ENCODE data around the gene LARP1B.
"Not testable (repeated sequence)": the region's sequence is repeated elsewhere in the genome, so short reads cannot be mapped to it uniquely, and the experiment has no call there.

Gene LARP1B

DNA sequence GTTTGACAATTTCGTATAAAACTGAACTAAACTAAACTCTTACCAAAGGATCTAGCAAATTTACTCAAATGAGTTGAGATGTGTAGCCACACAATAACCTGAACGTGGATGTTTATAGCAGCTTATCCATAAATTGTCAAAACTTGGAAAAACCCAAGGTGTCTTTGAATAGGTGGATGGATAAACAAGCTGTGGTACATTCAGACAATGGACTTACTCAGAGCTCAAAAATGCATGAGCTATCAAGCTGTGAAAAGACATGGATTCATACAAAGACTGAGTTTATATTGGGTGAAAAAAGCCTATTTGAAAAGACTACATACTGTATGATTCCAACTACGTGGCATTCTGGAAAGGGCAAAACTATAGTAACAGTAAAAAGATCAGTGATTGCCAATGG, 69.5 kb downstream of the LARP1B start:
- DNase-seq (ENCODE audit: low read depth) = no peak
- no peak overlapping the region for H3K4me3 ChIP-seq (ENCODE audit: low read depth, low read length)

DNA sequence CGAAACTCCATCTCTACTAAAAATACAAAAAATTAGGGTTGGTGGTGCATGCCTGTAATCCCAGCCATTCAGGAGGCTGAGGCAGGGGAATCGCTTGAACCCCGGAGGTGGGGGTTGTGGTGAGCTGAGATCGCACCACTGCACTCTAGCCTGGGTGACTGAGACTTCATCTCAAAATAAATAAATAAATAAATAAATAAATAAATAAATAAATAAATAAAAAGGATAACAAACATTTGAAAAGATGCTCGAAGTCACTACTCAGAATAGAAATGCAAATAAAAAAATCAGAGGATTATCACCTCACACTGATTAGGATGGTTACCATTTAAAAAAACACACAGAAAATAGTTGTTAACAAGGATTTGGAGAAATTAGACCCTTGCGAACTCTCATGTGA, 73.8 kb downstream of the LARP1B start:
- H3K4me3 ChIP-seq (ENCODE audit: low read depth, low read length) = no peak overlapping the region
- DNase-seq (ENCODE audit: low read depth) = no peak

DNA sequence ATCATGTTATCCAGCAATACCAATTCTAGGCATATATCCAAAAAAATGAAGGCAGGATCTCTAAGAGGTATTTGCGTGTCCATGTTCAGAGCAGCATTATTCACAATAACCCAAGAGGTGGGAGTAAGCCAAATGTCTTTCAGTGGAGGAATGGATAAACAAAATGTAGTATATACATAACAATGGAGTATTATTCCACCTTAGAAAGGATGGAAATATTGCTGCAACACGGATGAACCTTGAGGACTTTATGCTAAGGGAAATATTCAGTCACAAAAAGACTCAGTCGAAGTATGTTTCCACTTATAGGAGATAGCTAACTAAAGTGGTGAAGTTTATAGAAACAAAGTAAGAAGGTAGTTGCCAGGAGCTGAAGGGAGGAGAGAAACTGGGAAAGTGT, 74.3 kb downstream of the LARP1B start:
- no peak for DNase-seq (ENCODE audit: low read depth)
- H3K4me3 ChIP-seq (ENCODE audit: low read depth, low read length) = no peak overlapping the region

DNA sequence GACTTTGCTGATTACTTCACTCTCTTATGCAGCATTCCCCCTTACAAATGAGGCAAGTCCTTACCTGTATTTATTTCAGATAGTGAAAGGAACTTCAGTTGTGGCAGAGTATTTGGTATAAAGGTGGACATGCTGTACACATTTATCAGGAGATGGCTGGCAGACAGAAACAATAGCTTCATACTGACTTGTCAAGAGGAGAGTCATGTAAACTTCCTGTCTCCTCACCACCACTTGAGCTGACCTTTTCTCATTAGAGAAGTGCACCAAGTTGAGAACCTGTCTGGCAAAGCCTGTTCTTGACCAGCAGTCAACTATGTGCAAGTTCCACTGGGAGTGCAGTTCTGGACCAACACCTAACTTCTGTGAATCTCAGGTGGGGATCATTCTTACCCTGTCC, 80.8 kb downstream of the LARP1B start:
- no peak overlapping the region for H3K4me3 ChIP-seq (ENCODE audit: low read depth, low read length)
- no peak for DNase-seq (ENCODE audit: low read depth)

DNA sequence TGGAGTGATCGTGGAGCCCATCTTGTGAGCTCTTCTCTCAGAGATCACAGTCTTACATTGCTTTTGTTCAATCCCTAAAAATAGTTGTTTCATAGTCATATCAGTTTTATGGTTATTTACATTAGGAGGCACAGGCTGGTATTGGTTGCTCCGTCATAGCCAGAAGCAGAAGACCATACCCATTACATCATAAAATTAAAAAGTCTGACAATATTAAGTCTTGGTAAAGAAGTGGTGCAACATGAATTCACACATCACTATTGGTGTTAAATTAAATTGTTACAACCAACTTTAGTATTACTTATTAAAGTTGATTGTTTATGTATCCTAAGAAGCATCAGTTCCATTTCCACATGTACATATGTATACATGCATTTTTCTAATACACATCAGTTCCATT, 84.6 kb downstream of the LARP1B start:
- no peak overlapping the region for H3K4me3 ChIP-seq (ENCODE audit: low read depth, low read length)
- DNase-seq (ENCODE audit: low read depth) = no peak

DNA sequence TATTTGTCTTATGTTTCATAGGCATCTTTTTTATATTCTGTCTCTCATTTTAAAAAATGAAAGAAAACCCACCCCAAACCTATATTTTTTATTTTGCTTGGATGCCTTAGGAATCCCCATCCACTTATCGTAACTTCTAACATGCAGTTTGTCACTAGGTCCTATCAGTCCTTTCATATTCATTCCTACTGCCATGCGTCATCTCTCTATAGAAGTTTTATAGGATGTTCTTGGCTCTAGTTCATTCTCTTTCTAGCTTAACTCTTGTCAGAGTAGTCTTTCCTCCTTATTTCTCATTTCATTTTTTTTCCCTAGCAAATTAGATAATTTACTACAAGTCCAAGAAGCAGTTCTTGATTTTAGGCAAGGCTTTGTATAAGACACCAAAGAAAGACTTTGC, 92.7 kb downstream of the LARP1B start:
- no peak for DNase-seq (ENCODE audit: low read depth)
- no peak overlapping the region for H3K4me3 ChIP-seq (ENCODE audit: low read depth, low read length)

DNA sequence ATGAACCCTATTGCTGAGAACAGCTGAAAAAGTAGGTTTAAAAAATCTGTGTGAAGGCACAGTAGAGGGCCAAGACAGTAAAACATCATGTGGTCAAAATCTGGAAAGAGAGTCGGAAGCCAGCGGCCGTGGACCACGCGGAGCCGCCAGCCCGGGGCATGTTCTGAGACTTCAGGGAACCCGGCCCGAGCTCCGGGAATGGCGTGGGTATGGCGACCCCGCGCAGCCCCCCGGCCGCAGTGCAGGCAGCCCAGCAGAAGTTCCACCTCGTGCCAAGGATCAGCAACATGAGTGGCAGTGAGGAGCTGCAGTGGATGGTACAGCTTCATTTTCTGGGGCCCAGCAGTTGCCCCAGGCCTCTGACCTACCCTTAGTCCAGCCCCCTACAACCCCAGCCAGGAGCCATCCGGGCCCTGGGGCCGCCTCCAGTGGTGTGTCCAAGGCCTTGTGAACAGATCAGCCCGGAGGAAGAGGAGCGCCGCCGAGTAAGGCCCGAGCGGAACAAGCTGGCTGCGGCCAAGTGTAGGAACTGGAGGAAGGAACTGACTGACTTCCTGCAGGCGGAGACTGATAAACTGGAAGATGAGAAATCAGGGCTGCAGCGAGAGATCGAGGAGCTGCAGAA, 94.2 kb downstream of the LARP1B start:
- DNase-seq (ENCODE audit: low read depth) = no peak
- H3K4me3 ChIP-seq (ENCODE audit: low read depth, low read length) = no peak overlapping the region

DNA sequence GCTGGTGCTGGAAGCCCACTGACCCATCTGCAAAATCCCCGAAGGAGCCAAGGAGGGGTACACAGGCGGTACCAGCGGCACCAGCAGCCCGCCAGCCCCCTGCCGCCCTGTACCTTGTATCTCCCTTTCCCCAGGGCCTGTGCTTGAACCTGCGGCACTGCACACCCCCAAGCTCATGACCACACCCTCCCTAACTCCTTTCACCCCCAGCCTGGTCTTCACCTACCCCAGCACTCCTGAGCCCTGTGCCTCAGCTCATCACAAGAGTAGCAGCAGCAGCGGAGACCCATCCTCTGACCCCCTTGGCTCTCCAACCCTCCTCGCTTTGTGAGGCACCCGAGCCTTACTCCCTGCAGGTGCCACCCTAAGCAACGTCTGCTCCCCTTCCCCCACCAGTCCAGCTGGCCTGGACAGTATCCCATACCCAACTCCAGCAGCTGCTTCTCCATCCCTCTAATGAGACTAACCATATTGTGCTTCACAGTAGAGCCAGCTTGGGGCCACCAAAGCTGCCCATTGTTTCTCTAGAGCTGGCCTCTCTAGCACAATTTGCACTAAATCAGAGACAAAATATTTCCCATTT, 94.9 kb downstream of the LARP1B start:
- DNase-seq (ENCODE audit: low read depth) = no peak
- no peak overlapping the region for H3K4me3 ChIP-seq (ENCODE audit: low read depth, low read length)

DNA sequence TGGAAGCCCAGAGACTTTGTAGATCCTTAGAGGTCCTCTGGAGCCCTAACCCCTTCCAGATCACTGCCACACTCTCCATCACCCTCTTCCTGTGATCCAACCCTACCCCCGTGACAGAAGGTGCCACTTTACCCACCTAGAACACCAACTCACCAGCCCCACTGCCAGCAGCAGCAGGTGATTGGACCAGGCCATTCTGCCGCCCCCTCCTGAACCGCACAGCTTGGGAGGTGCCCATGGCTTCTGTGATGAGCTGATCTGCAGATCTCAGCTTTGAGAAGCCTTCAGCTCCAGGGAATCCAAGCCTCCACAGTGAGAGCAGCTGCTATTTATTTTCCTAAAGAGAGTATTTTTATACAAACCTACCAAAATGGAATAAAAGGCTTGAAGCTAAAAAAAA, 95.4 kb downstream of the LARP1B start:
- not testable (repeated sequence) for DNase-seq (ENCODE audit: low read depth)

DNA sequence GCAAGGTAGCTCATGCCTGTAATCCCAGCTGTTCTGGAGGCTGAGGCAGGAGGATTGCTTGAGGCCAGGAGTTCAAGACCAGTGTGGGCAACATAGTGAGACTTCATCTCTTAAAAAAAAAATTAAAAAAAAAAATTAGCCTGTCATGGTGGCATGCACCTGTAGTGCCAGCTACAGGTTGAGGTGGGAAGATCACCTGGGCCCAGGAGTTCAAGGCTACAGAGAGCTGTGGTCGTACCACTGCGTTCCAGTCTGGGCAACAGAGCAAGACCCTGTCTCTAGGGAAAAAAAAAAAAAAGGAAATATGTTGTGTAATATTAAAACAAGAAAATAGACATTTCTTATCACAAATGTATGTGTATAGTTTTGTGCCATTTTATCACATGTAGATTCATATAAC, 97.8 kb downstream of the LARP1B start:
- no peak for DNase-seq (ENCODE audit: low read depth)

More for the DNA sequence above, 95.4 kb downstream of the LARP1B start:
- not testable (repeated sequence) for H3K4me3 ChIP-seq (ENCODE audit: low read depth, low read length)

DNA sequence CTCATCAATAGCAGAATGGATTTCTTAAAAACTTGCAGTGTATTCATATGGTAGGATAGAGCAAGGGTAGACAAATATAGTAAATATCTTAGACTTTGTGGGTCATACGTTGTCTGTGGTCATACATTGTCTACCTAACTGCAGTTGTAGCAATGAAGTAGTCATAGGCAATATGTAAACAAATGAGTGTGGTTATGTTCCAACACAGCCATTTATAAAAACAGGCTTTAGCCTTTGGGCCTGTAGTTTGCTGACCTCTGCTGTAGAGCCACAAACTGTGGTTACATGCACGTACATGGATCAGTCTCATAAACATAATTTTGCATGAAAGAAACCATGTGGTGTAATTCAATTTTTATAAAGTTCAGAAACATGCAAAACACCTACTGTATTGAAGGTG, 98.9 kb downstream of the LARP1B start:
- H3K4me3 ChIP-seq (ENCODE audit: low read depth, low read length) = no peak overlapping the region
- peak; percentile 8 for DNase-seq (ENCODE audit: low read depth)

More for the DNA sequence above, 97.8 kb downstream of the LARP1B start:
- no peak overlapping the region for H3K4me3 ChIP-seq (ENCODE audit: low read depth, low read length)

DNA sequence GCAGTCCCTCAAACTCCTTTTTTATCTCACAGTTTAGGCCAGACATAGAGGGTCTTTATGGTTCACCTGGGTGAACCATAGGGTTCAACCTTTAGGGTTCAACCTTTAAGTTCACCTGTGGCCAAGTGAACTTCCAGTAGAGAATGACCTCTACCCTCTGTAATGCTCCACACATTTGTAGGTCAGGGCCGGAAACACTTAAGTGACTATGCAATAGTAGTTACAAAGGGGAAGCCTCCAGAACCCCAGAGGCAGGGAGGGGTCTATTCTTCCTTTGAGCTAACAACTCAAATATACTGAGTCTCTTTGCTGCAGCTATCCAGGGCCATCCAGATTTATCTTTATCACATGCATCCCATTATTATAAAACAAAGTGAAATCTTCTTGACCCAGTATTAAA, 100.0 kb downstream of the LARP1B start:
- no peak for DNase-seq (ENCODE audit: low read depth)
- H3K4me3 ChIP-seq (ENCODE audit: low read depth, low read length) = no peak overlapping the region

DNA sequence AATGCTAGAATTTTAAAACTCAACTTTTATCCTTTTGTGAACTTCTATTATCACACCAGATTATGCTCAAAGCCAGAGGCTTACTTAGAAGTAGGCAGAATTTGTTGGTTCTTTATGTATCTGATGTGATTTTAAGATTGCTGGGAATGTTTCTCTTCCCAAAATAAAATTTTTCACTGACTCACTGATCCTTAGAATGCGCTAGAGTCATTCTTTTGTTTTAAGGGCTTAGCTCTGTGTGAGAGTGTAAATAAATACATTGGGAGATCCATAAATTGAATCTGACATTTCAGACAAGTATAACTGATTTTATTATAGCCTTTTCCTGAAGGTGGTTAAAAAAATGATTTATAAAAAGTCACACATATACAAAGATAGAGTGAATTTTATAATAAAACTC, 101.3 kb downstream of the LARP1B start:
- DNase-seq (ENCODE audit: low read depth) = no peak
- H3K4me3 ChIP-seq (ENCODE audit: low read depth, low read length) = no peak overlapping the region

DNA sequence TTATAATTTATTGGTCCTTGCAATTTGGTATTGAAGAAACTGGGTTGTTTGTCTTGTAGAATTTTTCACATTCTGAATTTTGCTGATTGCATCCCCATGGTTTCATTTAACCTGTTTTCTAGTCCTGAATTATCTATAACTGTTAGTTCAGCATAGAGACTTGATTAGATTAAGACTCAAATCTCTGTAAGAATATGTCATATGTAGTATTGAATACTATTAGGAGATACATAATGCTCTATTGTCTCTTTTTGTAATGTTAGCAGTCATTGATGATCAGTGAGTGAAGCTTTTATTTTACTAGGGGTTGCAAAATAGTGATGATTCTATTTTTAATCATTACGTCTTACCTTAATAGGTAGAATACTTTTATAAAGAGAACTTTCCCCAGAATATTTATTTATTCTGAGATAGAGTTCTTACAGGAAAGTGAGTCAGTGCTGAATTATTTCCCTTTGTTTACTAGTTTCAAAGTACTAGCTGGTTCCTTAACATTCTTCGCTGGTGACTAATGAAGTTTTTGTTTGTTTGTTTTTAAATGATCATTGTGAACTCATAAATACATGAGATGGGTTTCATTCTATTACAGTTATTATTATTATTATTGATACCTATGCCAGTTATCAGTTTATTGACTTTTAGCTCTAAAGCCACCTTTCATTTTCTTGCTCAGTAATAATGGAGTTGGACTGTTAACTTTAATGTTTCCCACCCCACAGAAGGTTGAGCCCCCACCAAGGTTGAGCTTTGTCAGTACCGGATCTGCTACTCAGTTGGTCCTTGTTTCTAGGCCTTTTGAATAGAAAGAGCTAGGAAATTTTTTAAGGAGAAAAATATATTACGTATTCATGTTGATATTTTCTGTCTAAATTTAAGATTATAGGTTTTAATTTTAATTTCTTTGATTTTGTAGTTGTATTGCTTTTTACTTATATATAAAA, 102.3 kb downstream of the LARP1B start:
- DNase-seq (ENCODE audit: low read depth) = peak; percentile 4
- no peak overlapping the region for H3K4me3 ChIP-seq (ENCODE audit: low read depth, low read length)

DNA sequence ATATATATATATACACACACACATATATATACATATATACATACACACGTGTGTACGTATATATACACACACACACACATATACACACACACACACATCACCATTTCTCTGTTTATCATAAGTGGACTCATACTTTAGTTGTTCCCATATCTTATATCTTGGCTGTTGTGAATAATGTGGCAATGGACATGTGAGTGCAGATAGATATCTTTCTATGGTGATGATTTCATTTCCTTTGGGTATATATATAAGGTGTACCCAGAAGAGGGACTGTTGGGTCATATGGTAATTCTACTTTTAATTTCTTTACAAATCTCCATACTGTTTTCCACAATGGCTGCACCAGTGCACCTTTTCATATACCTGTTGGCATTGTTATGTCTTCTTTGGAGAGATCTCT, 105.9 kb downstream of the LARP1B start:
- no peak for DNase-seq (ENCODE audit: low read depth)
- H3K4me3 ChIP-seq (ENCODE audit: low read depth, low read length) = no peak overlapping the region

DNA sequence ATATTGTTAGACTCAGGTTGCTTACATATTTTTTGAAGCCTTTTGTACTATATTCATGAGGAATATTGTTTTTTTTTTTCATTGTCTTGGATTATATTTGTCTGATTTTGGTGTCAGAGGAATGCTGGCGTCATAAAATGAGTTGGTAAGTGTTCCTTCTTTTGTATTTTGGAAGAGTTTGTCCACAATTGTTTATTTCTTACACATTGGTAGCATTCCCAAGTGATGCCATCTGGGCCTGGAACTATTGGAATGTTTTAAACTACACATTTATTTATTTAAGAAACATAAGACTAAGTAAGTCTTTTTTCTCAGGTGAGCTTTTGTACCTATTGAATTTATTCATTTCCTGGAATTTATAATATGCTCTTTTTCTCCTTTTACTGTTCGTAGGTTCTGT, 107.6 kb downstream of the LARP1B start:
- no peak for DNase-seq (ENCODE audit: low read depth)
- no peak overlapping the region for H3K4me3 ChIP-seq (ENCODE audit: low read depth, low read length)

DNA sequence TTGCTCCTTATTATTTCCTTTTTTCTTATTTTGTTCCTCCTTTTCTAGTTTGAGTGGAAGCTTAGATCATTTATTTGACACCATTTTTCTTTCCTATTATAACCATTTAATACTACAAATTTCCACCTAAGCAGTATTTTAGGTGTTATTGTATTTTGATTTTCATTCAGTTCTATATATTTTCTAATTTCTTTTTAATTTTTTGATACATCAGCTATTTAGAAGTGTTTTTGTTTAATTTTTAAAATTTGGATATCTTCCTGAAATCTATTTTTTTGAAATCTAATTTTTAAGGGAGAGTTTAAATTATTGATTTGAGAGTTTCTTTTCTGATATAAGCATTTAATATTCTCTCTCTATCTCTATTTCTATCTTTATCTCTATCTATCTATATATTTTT, 108.1 kb downstream of the LARP1B start:
- DNase-seq (ENCODE audit: low read depth) = no peak
- H3K4me3 ChIP-seq (ENCODE audit: low read depth, low read length) = no peak overlapping the region

DNA sequence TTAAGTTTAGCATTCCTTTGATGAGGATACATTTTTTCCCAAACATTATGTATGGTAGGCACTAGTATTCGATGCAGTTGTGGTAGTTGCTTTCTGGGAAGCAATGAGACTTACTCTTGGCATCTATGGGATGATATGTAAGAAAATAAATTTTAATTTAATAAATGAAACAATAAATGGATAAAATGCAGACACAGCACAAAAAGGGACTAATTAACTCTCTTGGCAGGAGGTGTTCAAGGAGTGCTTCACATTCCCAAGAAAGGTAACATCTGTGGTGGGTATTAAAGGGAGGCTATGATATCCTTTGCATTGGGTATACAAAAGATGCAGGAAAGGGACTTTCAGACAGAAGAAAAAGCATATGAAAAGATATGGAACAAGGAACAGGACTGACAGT, 115.5 kb downstream of the LARP1B start:
- no peak overlapping the region for H3K4me3 ChIP-seq (ENCODE audit: low read depth, low read length)
- no peak for DNase-seq (ENCODE audit: low read depth)

DNA sequence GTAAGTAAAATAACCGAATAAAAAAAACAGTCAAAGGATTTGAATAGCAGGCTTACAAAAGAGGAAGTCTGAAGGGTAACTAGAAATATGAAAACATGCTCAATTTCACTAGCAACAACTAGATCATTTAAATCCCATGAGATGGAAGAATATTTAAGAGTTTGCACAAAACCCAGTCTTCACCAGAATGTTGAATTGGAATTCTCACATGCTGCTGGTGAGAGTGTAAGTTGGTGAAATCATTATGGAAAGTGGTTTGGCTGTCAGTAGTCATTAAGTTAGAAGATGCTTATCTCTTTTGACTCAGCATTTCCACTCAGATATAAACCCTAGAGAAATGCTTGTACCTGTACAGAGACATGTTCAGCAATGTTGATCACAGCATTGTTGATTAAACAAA, 116.4 kb downstream of the LARP1B start:
- no peak for DNase-seq (ENCODE audit: low read depth)
- no peak overlapping the region for H3K4me3 ChIP-seq (ENCODE audit: low read depth, low read length)

DNA sequence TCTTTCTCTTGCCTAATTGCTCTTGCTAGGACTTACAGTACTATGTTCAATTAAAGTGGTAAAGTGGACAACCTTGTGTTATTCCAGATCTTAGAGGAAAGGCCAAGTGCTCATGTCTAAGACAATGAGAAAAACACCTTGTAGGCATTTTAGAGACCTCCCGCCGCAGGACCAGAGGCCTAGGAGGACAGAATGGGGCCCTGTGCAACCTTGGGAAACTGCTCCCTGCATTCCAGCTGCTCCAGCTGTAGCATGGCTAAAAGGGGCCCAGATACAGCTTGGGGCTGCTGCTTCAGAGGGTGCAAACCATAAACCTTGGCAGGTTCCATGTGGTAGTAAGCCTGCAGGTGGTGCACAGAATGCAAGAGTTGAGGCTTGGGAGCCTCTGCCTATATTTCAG, 125.5 kb downstream of the LARP1B start:
- no peak overlapping the region for H3K4me3 ChIP-seq (ENCODE audit: low read depth, low read length)
- DNase-seq (ENCODE audit: low read depth) = no peak

Data from skeletal muscle cell (primary cell).